SU-DHL-6 (cell line): Measurements from ENCODE around the gene SLC12A2.

Experiments used
- EZH2phosphoT487 ChIP-seq: fragments of 200-600 bp; sonication (generic), shearing (Covaris generic); conservative IDR thresholded peaks from 2 replicates; pipeline ENCODE4 v1.6.1; 2018; ENCODE audit warnings: mild to moderate bottlenecking, antibody characterized with exemption, low read length, moderate library complexity, mixed read lengths
- TF ChIP-seq, protein P1 (sequence below): fragments of 200-600 bp; sonication (generic); IDR thresholded peaks from one replicate; pipeline ENCODE4 v1.5.1; 2017; ENCODE audit warnings: antibody characterized with exemption, mild to moderate bottlenecking, low read length, moderate library complexity; ENCODE audit not compliant: insufficient read depth, poor library complexity, severe bottlenecking

DNA sequence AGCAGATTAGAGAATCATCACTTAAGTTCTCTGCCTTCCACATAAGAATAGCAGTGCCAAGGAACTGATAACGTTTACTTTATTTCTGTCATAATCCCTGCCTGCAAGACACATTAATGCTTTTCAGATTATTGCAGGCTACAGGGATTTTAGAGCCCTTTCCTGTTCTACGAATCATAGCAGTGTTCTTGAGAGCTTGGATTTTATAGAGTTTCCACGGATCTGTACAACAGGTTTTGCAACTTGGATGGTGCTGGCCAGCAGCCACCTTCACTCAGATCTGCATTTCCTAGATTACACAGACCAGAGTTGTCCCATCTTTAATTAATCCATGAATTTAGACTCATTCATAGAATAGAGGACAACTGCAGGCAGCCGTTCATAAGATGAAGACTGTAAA lies 38.1 kb downstream of the SLC12A2 start:
- no peak for TF ChIP-seq EZH2phosphoT487
- TF ChIP-seq, protein P1, sequence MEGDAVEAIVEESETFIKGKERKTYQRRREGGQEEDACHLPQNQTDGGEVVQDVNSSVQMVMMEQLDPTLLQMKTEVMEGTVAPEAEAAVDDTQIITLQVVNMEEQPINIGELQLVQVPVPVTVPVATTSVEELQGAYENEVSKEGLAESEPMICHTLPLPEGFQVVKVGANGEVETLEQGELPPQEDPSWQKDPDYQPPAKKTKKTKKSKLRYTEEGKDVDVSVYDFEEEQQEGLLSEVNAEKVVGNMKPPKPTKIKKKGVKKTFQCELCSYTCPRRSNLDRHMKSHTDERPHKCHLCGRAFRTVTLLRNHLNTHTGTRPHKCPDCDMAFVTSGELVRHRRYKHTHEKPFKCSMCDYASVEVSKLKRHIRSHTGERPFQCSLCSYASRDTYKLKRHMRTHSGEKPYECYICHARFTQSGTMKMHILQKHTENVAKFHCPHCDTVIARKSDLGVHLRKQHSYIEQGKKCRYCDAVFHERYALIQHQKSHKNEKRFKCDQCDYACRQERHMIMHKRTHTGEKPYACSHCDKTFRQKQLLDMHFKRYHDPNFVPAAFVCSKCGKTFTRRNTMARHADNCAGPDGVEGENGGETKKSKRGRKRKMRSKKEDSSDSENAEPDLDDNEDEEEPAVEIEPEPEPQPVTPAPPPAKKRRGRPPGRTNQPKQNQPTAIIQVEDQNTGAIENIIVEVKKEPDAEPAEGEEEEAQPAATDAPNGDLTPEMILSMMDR = no peak
